HCT116 (cell line): ENCODE results near the gene TRHDE. TPM values are rescaled to one million over a fixed set of nuclear protein-coding genes. Genes with fewer than 3 reads are reported as not detected.

Source experiments
- ATAC-seq: fragments of 200-7000 bp; cut with Tn5 transposase; 2 replicates; pipeline ENCODE4 v1.9.1; 2020; ENCODE audit warnings: mild to moderate bottlenecking, moderate library complexity
- BruUV-seq: library from RNA; stranded (reverse); fragments of 400-500 nt; replicated peaks from 2 replicates; lab custom pipeline; 2021; lab: Mats Ljungman, UMichigan
- CTCF ChIA-PET: fragments of 300-600 bp; sonication (Branson Sonifier 250); formaldehyde crosslinking; loops from one replicate; lab custom pipeline; 2021; ENCODE audit warnings: antibody characterized with exemption; lab: Charles Lee
- POLR2A ChIA-PET: fragments of 300-600, 350-600 bp; sonication (Branson Sonifier 250); formaldehyde crosslinking; loops from one replicate; lab custom pipeline; 2021; ENCODE audit warnings: antibody characterized with exemption; lab: Charles Lee
- RAD21 ChIA-PET, 2 experiments: fragments of 300-600 bp; sonication (Branson Sonifier 250); formaldehyde crosslinking; loops; one replicate each; lab custom pipeline; 2023; ENCODE audit warnings: low total read pairs in 2 of 2; ENCODE audit not compliant: uncharacterized antibody in 2 of 2, unreplicated experiment in 2 of 2, low non-redundant PET in 1 of 2; lab: Charles Lee
- DNase-seq: peaks from one replicate; pipeline ENCODE4 v3.0.0-alpha.2; 2010; ENCODE audit warnings: low read depth, low spot score
- H2AFZ ChIP-seq: fragments of 200-600 bp; shearing (Covaris generic), sonication (generic); 2 replicates; pipeline ENCODE4 v1.6.1; 2017; ENCODE audit warnings: low read depth, mixed run types, mixed read lengths, antibody characterized with exemption, low read length; ENCODE audit not compliant: poor library complexity, severe bottlenecking
- H3K27ac ChIP-seq: 2 replicates; pipeline ENCODE4 v1.5.1; 2012; ENCODE audit warnings: low read depth, low read length
- H3K27me3 ChIP-seq: fragments of 200-600 bp; sonication (generic); 2 replicates; pipeline ENCODE4 v1.6.1; 2016; ENCODE audit warnings: mixed run types, low read length, mixed read lengths; ENCODE audit not compliant: insufficient read depth
- H3K36me3 ChIP-seq, 2 experiments: fragments of 200-500 bp in 1 of 2; fragments of 200-600 bp in 1 of 2; sonication (Bioruptor generic) in 1 of 2; sonication (generic) in 1 of 2; 2 replicates each; pipeline versions ENCODE4 v1.5.1 to v1.6.1; 2014 to 2016; ENCODE audit warnings: low read length in 2 of 2, inconsistent platforms in 1 of 2, mixed read lengths in 1 of 2, mixed run types in 1 of 2; ENCODE audit not compliant: insufficient read depth in 2 of 2, control insufficient read depth in 1 of 2
- H3K4me1 ChIP-seq, 2 experiments: fragments of 200-600 bp in 1 of 2; sonication (generic) in 1 of 2; 2 replicates each; pipeline versions ENCODE4 v1.5.1 to v1.6.1; 2012 to 2017; ENCODE audit warnings: low read length in 2 of 2, inconsistent platforms in 1 of 2, mild to moderate bottlenecking in 1 of 2, mixed read lengths in 1 of 2, mixed run types in 1 of 2, moderate library complexity in 1 of 2; ENCODE audit not compliant: insufficient read depth in 2 of 2, control insufficient read depth in 1 of 2
- H3K4me2 ChIP-seq: fragments of 200-600 bp; sonication (generic); 2 replicates; pipeline ENCODE4 v1.6.1; 2017; ENCODE audit warnings: mixed run types, low read length, mixed read lengths
- H3K4me3 ChIP-seq, 2 experiments: fragments of 200-600 bp in 1 of 2; sonication (generic) in 1 of 2; replicated peaks in 1 of 2; 2 replicates each; pipeline ENCODE4 v1.5.1; 2011 to 2016; ENCODE audit warnings: low read length in 2 of 2, control low read depth in 1 of 2, low read depth in 1 of 2, mild to moderate bottlenecking in 1 of 2, mixed read lengths in 1 of 2, mixed run types in 1 of 2
- H3K79me2 ChIP-seq: fragments of 200-600 bp; sonication (generic); 2 replicates; pipeline ENCODE4 v1.6.1; 2017; ENCODE audit warnings: mild to moderate bottlenecking, mixed run types, low read length, moderate library complexity, mixed read lengths; ENCODE audit not compliant: insufficient read depth
- H3K9ac ChIP-seq: fragments of 200-600 bp; sonication (generic); 2 replicates; pipeline ENCODE4 v1.6.1; 2016; ENCODE audit warnings: low read length, mixed read lengths
- H3K9me2 ChIP-seq: fragments of 200-600 bp; sonication (generic), shearing (Covaris generic); 2 replicates; pipeline ENCODE4 v1.6.1; 2017; ENCODE audit warnings: mixed run types, mild to moderate bottlenecking, moderate library complexity; ENCODE audit not compliant: insufficient read depth
- H3K9me3 ChIP-seq, 2 experiments: fragments of 200-500 bp in 1 of 2; fragments of 200-600 bp in 1 of 2; sonication (Bioruptor generic) in 1 of 2; sonication (generic) in 1 of 2; 2 replicates each; pipeline ENCODE4 v1.6.1; 2014 to 2017; ENCODE audit warnings: low read length in 2 of 2, mixed read lengths in 2 of 2, inconsistent platforms in 1 of 2, low read depth in 1 of 2, mild to moderate bottlenecking in 1 of 2, mixed run types in 1 of 2, moderate library complexity in 1 of 2; ENCODE audit not compliant: control insufficient read depth in 1 of 2, insufficient read depth in 1 of 2
- H4K20me1 ChIP-seq: fragments of 200-600 bp; sonication (generic), shearing (Covaris generic); 2 replicates; pipeline ENCODE4 v1.6.1; 2017; ENCODE audit warnings: mixed run types, mild to moderate bottlenecking, moderate library complexity; ENCODE audit not compliant: insufficient read depth
- CBX3 ChIP-seq: IDR thresholded peaks from 2 replicates; pipeline ENCODE4 v1.6.1; 2012; ENCODE audit warnings: low read depth
- CEBPB ChIP-seq: IDR thresholded peaks from 2 replicates; pipeline ENCODE4 v1.6.1; 2012; ENCODE audit warnings: low read depth
- ELF1 ChIP-seq: IDR thresholded peaks from 2 replicates; pipeline ENCODE4 v1.6.1; 2012; ENCODE audit warnings: low read depth, borderline replicate concordance
- EZH2 ChIP-seq: fragments of 200-600 bp; sonication (generic); IDR thresholded peaks from 2 replicates; pipeline ENCODE4 v1.6.1; 2017; ENCODE audit warnings: antibody characterized with exemption, mixed run types
- EZH2phosphoT487 ChIP-seq: fragments of 200-600 bp; IDR thresholded peaks from 2 replicates; pipeline ENCODE4 v1.6.1; 2018; ENCODE audit warnings: antibody characterized with exemption, borderline replicate concordance
- JUND ChIP-seq: IDR thresholded peaks from 2 replicates; pipeline ENCODE4 v1.6.1; 2012
- POLR2A ChIP-seq: IDR thresholded peaks from 2 replicates; pipeline ENCODE4 v1.7.0; 2011; ENCODE audit warnings: borderline replicate concordance; ENCODE audit not compliant: insufficient read depth, insufficient read length; ENCODE audit errors: extremely low read depth
- RAD21 ChIP-seq: IDR thresholded peaks from 2 replicates; pipeline ENCODE4 v1.6.1; 2012; ENCODE audit warnings: low read depth, mild to moderate bottlenecking
- SIN3A ChIP-seq: IDR thresholded peaks from 2 replicates; pipeline ENCODE4 v1.6.1; 2012; ENCODE audit warnings: low read depth
- SP1 ChIP-seq: IDR thresholded peaks from 2 replicates; pipeline ENCODE4 v1.6.1; 2012; ENCODE audit warnings: low read depth
- SRF ChIP-seq: IDR thresholded peaks from 2 replicates; pipeline ENCODE4 v1.6.1; 2012; ENCODE audit warnings: low read depth
- TCF7L2 ChIP-seq: IDR thresholded peaks from 2 replicates; pipeline ENCODE4 v1.7.0; 2011; ENCODE audit warnings: borderline replicate concordance, inconsistent platforms; ENCODE audit not compliant: insufficient read depth, insufficient read length; ENCODE audit errors: extremely low read depth
- YY1 ChIP-seq: IDR thresholded peaks from 2 replicates; pipeline ENCODE4 v1.6.1; 2011; ENCODE audit warnings: low read length, low read depth, moderate library complexity, mild to moderate bottlenecking; ENCODE audit not compliant: insufficient replicate concordance; ENCODE audit errors: extremely low read depth
- ZFX ChIP-seq: fragments of 450-650 bp; IDR thresholded peaks from 2 replicates; pipeline ENCODE4 v1.6.1; 2017
- ZNF274 ChIP-seq: fragments of 200-500 bp; sonication (Bioruptor generic); IDR thresholded peaks from 2 replicates; pipeline ENCODE4 v1.6.1; 2014; ENCODE audit warnings: mild to moderate bottlenecking, low read depth, low read length, inconsistent platforms
- intact Hi-C: fragments of 100-400 bp; cut with micrococcal nuclease; formaldehyde crosslinking; loops from 2 replicates; pipeline ENCODE4 v1.10.0; 2022
- total RNA-seq: library from RNA; stranded (reverse); gene quantifications from one replicate; pipeline ENCODE4 v1.2.1, GENCODE V29; 2021; ENCODE audit not compliant: unreplicated experiment
- TF ChIP-seq, protein P1 (sequence below): IDR thresholded peaks from 2 replicates; pipeline ENCODE4 v1.6.1; 2012; ENCODE audit warnings: low read depth
- TF ChIP-seq, protein P2 (sequence below): IDR thresholded peaks from 2 replicates; pipeline ENCODE4 v1.6.1; 2012

Gene TRHDE
- total RNA-seq, 1 experiment from 2014 or later: 2.9 TPM

DNA sequence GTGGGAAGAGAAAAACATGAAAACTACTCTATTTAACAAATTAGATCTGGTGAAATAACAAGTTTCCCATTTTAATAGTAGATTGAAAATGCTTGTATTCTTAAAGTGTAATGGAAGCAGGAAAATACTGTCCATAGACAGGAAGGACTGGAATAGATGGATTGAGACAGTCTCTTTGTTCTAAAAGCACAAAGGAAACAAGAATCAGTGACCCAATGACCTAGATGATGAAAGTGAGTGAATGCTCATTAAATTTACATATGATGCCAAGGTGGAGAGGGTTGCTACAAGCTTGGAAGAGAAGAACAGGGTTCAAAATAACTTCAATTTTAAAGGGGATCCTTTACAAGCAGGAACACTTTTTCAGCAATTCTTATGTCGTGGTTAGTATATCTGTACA is 233.1 kb downstream of the TRHDE start:
- Histone ChIP-seq H3K9ac (no peak overlapping the region), H3K4me3 (no peak overlapping the region), H3K4me2 (no peak overlapping the region), H3K9me3 (no peaks in the 10 kb centered on the region), H3K27ac (no peak overlapping the region), H2AFZ (no peak overlapping the region), H3K9me2 (no peaks in the 10 kb centered on the region), H3K79me2 (no peaks in the 10 kb centered on the region), H4K20me1 (no peaks in the 10 kb centered on the region), H3K36me3 (no peaks in the 10 kb centered on the region), H3K27me3 (no peaks in the 10 kb centered on the region), H3K4me1 (no peaks in the 10 kb centered on the region)
- no TSS peak for BruUV-seq
- ATAC-seq: no peak
- DNase-seq: no peak
- TF ChIP-seq SRF (no peak), CBX3 (no peak), ELF1 (no peak), ZFX (no peak), EZH2 (no peak), RAD21 (no peak), SP1 (no peak), YY1 (no peak), POLR2A (no peak)
- RAD21 ChIA-PET: no interaction called here
- intact Hi-C loops: no loop called here
- POLR2A ChIA-PET: no interaction called here
- CTCF ChIA-PET: no interaction called here

DNA sequence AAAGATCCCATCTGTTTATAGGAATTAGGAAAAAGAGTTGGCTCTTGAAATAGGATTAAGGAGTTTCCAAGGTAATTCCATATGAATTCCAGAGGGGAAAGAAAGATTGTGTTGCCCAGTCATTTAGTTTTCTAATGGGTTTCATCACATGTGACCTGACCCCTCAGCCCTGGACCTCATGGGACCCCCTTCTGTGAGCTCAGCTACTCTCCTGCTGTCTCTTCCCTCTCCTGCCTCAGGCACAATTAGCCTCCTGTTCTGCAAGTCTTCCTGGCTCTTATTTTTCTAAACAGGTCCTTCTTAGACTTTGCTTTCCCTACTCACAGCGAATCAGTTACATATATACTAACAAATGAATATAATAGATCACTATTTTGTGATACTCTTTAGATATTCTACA is 237.7 kb downstream of the TRHDE start:
- H3K79me2 ChIP-seq: no peaks in the 10 kb centered on the region
- TF ChIP-seq SIN3A (no peak), ZNF274 (no peak), JUND (no peak), ZFX (no peak), SP1 (no peak), EZH2phosphoT487 (no peak), EZH2 (no peak), TCF7L2 (no peak), YY1 (no peak), CEBPB (no peak)
- TF ChIP-seq, protein P1, sequence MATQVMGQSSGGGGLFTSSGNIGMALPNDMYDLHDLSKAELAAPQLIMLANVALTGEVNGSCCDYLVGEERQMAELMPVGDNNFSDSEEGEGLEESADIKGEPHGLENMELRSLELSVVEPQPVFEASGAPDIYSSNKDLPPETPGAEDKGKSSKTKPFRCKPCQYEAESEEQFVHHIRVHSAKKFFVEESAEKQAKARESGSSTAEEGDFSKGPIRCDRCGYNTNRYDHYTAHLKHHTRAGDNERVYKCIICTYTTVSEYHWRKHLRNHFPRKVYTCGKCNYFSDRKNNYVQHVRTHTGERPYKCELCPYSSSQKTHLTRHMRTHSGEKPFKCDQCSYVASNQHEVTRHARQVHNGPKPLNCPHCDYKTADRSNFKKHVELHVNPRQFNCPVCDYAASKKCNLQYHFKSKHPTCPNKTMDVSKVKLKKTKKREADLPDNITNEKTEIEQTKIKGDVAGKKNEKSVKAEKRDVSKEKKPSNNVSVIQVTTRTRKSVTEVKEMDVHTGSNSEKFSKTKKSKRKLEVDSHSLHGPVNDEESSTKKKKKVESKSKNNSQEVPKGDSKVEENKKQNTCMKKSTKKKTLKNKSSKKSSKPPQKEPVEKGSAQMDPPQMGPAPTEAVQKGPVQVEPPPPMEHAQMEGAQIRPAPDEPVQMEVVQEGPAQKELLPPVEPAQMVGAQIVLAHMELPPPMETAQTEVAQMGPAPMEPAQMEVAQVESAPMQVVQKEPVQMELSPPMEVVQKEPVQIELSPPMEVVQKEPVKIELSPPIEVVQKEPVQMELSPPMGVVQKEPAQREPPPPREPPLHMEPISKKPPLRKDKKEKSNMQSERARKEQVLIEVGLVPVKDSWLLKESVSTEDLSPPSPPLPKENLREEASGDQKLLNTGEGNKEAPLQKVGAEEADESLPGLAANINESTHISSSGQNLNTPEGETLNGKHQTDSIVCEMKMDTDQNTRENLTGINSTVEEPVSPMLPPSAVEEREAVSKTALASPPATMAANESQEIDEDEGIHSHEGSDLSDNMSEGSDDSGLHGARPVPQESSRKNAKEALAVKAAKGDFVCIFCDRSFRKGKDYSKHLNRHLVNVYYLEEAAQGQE: no peak
- TF ChIP-seq, protein P2, sequence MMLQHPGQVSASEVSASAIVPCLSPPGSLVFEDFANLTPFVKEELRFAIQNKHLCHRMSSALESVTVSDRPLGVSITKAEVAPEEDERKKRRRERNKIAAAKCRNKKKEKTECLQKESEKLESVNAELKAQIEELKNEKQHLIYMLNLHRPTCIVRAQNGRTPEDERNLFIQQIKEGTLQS: no peak
- H4K20me1 ChIP-seq: no peaks in the 10 kb centered on the region
- ATAC-seq (no peak), DNase-seq (no peak)
- H3K4me1 ChIP-seq: no peaks in the 10 kb centered on the region
- no peak overlapping the region for H3K4me2 ChIP-seq
- intact Hi-C loops: no loop called here
- no peak overlapping the region for H3K9ac ChIP-seq
- ChIA-PET POLR2A (no interaction called here), RAD21 (no interaction called here), CTCF (no interaction called here)
- no peak overlapping the region for H2AFZ ChIP-seq
- no peak overlapping the region for H3K27ac ChIP-seq
- H3K9me3 ChIP-seq: no peaks in the 10 kb centered on the region
- BruUV-seq: no TSS peak
- H3K4me3 ChIP-seq: no peak overlapping the region
- no peaks in the 10 kb centered on the region for H3K36me3 ChIP-seq
- H3K27me3 ChIP-seq: no peaks in the 10 kb centered on the region
- no peaks in the 10 kb centered on the region for H3K9me2 ChIP-seq
